Adrenal gland (tissue), 12 donors: ENCODE results near the gene TEX44. TPM values are rescaled to one million over a fixed set of nuclear protein-coding genes. Genes with fewer than 3 reads are reported as not detected.
"Not testable (repeated sequence)": the region's sequence is repeated elsewhere in the genome, so short reads cannot be mapped to it uniquely, and the experiment has no call there.

ENCODE experiments used
- DNase-seq, 7 donors: peaks; one replicate each; pipeline ENCODE4 v3.0.0-alpha.2; 2019 to 2020
- H3K27ac ChIP-seq, 5 donors: fragments of 200-600 bp; sonication (generic) in 4 of 5; 1 replicate in 3 of 5; 2 replicates in 2 of 5; pipeline versions ENCODE4 v1.5.1 to v1.8.0; 2016 to 2020; ENCODE audit warnings: mild to moderate bottlenecking in 1 of 5
- H3K27me3 ChIP-seq: fragments of 200-600 bp; 2 replicates; pipeline ENCODE4 v1.8.0; 2021
- H3K36me3 ChIP-seq, 2 donors: fragments of 200-600 bp; replicated peaks in 1 of 2; 1 replicate in 1 of 2; 2 replicates in 1 of 2; pipeline versions ENCODE4 v1.5.1 to v1.8.0; 2018 to 2022
- H3K4me1 ChIP-seq, 2 donors: fragments of 200-600 bp; replicated peaks in 1 of 2; 1 replicate in 1 of 2; 2 replicates in 1 of 2; pipeline versions ENCODE4 v1.5.1 to v1.8.0; 2018 to 2021
- H3K4me3 ChIP-seq, 4 donors: fragments of 200-600 bp; sonication (generic) in 3 of 4; one replicate each; pipeline ENCODE4 v1.5.1; 2016 to 2018
- H3K9me3 ChIP-seq, 3 donors: fragments of 200-600 bp; sonication (generic) in 1 of 3; replicated peaks in 1 of 3; 1 replicate in 2 of 3; 2 replicates in 1 of 3; pipeline versions ENCODE4 v1.5.1 to v1.8.0; 2016 to 2021
- CTCF ChIP-seq, 6 experiments: fragments of 450-650 bp in 4 of 6; fragments of 200-600 bp in 2 of 6; sonication (generic) in 1 of 6; IDR thresholded peaks; 1 replicate in 5 of 6; 2 replicates in 1 of 6; pipeline versions ENCODE4 v1.5.1 to v1.8.0; 2016 to 2021; ENCODE audit warnings: antibody characterized with exemption in 6 of 6, mild to moderate bottlenecking in 2 of 6, moderate library complexity in 1 of 6
- POLR2A ChIP-seq, 2 donors: fragments of 450-650 bp; IDR thresholded peaks; one replicate each; pipeline ENCODE4 v1.6.1; 2017; ENCODE audit warnings: antibody characterized with exemption in 2 of 2, mild to moderate bottlenecking in 2 of 2, moderate library complexity in 1 of 2
- WGBS, 4 donors: extraction: QIAGEN DNeasy Blood & Tissue Kit in 2 of 4; methylation state at CpG; one replicate each; pipeline versions ENCODE4 v1.1.5 to v1.1.7; 2013 to 2017; 5-methylcytosine and 5-hydroxymethylcytosine counted together
- intact Hi-C, 2 donors: fragments of 100-400 bp; cut with DNase I; formaldehyde crosslinking; loops; one replicate each; pipeline versions ENCODE4 v1.14.1 to v1.15.0; 2022 to 2023
- polyA plus RNA-seq, 3 donors: library from polyadenylated mRNA; stranded (reverse); fragments of 200-250 nt in 2 of 3; fragments of 350-450 nt in 1 of 3; fragmentation: Illumina TruSeq in 1 of 3; extraction: RNeasy Lipid Tissue Mini Kit (QIAGEN cat#74804) in 1 of 3; gene quantifications; one replicate each; pipeline ENCODE4 v1.2.3, GENCODE V29; 2013 to 2014
- total RNA-seq, 9 donors: library from RNA; depleted of rRNA in 4 of 9; stranded (reverse); fragments of >200 nt in 4 of 9; fragments of 120-200 nt in 1 of 9; fragmentation: NEBNext Ultra II Directional in 1 of 9; extraction: Animal tissue kit (Norgen Biotek cat#: 25700) in 1 of 9; gene quantifications; one replicate each; pipeline versions ENCODE4 v1.1.0 to v1.2.4, GENCODE V29; 2013 to 2023
- donor health status: healthy with polysubstance abuse.
- donor health status: Bipolar disorder and iron deficiency.
- donor health status: DM: yes; HTN: yes; CAD: no.
- donor health status: DM: no; HTN: no; CAD: no.
- donor health status: DM: no; HTN: no; CAD: no.
- donor health status: DM: yes; HTN: yes; CAD: no.

TEX44 gene
- total and polyA plus RNA-seq, 12 donors: not detected

DNA sequence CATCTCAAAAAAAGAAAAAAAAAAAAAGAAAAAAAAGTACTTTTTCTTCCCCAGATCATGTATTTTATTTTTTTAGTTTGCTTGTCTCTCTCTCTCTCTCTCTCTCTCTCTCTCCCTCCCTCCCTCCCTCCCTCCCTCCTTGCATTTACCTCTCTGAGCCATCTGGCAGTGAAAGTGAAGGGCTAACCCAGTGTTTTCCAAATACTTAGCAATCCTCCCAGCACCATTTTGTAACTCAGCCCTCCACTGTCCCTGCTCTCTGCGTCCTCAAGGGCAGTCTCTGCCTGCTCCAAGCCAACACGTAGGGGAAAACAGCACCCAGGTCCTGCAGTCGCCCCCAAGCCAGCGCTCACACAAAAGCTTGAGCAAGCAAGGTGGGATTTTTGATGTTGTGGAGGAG lies 19.6 kb upstream of the TEX44 start:
- no peaks in the 10 kb centered on the region for H3K4me1 ChIP-seq
- H3K36me3 ChIP-seq: no peaks in the 10 kb centered on the region
- no peak overlapping the region for H3K27ac ChIP-seq
- H3K9me3 ChIP-seq: no peaks in the 10 kb centered on the region
- intact Hi-C loops: no loop called here
- H3K4me3 ChIP-seq: no peak overlapping the region
- no peak for DNase-seq
- no peak for TF ChIP-seq POLR2A (IDR thresholded peaks at IDR 0.05)
- no peaks in the 10 kb centered on the region for H3K27me3 ChIP-seq
- 49 to 90% (median 60%) methylated on average over 4 of the region's 4 CpGs for whole genome bisulfite sequencing, 4 donors

GRCh38 chr2:231573698-231574421 lies 18.8 kb upstream of the TEX44 start:
- Histone ChIP-seq H3K27me3 (no peaks in the 10 kb centered on the region), H3K36me3 (no peaks in the 10 kb centered on the region), H3K9me3 (no peaks in the 10 kb centered on the region), H3K4me3 (no peak overlapping the region), H3K4me1 (no peaks in the 10 kb centered on the region), H3K27ac (no peak overlapping the region)
- TF ChIP-seq POLR2A (IDR thresholded peaks at IDR 0.05) (no peak), CTCF (IDR thresholded peaks at IDR 0.05) (no peak)
- no peak for DNase-seq
- intact Hi-C loops: no loop called here
- WGBS, 4 donors: 75 to 85% (median 81%) methylated on average over 9 to 15 of the region's 15 CpGs

DNA sequence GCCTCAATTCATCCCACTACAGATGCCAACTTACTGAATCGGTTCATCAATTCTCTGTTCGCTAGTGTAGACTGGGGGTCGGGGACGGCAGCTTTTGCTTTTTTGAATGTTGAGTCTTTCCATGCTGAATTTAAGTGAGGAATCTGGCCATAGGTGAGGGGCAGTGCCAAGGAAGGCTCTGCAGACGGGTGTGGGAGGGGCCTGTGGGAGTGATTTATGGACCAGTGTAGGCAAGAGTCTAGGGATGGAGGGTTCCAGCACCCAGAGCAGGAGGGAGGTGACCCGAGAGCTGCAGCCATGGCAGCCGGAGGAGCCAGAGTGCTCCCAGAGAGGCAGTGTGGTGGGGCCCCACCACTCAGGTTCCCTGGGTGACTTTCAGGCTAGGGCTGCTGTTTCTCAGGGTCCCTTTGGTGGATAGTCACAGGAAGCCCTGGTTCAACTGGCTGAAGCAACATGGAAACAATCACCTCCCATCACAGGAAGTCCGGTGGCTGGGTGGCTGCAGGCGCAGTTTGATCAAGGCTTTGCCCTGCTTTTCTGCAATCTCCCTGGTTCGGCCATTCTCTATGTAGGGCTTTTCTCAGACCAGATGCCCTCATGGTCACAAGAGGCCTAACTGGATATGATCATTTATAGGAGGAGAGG lies 16.9 kb upstream of the TEX44 start:
- Histone ChIP-seq H3K36me3 (no peaks in the 10 kb centered on the region), H3K27ac (no peak overlapping the region), H3K4me1 (no peaks in the 10 kb centered on the region), H3K4me3 (no peak overlapping the region), H3K27me3 (no peaks in the 10 kb centered on the region), H3K9me3 (no peaks in the 10 kb centered on the region)
- WGBS, 4 donors: 89 to 95% (median 91%) methylated on average over 8 to 10 of the region's 10 CpGs
- DNase-seq: no peak
- intact Hi-C loops: no loop called here
- no peak for TF ChIP-seq CTCF (IDR thresholded peaks at IDR 0.05)
- TF ChIP-seq POLR2A (IDR thresholded peaks at IDR 0.05): no peak

DNA sequence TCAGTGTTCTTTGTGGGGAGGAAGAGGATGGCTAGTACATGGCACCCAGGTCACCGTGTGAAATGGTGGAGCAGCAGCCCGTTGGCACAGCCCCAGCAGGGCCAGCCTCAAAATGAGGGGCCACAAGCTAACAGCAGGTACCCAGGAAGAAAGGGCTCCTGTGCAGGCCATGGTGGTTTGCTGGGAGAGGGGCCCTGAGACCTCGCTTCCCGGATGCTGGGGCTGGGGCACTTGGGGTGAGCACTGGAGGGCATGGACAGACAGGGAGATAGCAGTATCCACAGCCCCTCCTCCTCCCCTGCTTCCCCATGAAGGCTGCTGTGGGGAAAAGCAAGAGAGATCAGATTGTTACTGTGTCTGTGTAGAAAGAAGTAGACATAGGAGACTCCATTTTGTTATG lies 16.2 kb upstream of the TEX44 start:
- WGBS, 4 donors: 55 to 90% (median 83%) methylated on average over 2 to 4 of the region's 4 CpGs
- no peaks in the 10 kb centered on the region for H3K27me3 ChIP-seq
- no peak overlapping the region for H3K27ac ChIP-seq
- no peaks in the 10 kb centered on the region for H3K9me3 ChIP-seq
- intact Hi-C loops: no loop called here
- no peak for DNase-seq
- no peaks in the 10 kb centered on the region for H3K36me3 ChIP-seq
- TF ChIP-seq CTCF (IDR thresholded peaks at IDR 0.05) (no peak), POLR2A (IDR thresholded peaks at IDR 0.05) (no peak)
- H3K4me3 ChIP-seq: no peak overlapping the region
- no peaks in the 10 kb centered on the region for H3K4me1 ChIP-seq

GRCh38 chr2:231578655-231579054 lies 14.0 kb upstream of the TEX44 start:
- DNase-seq, intact Hi-C loops, H3K36me3 ChIP-seq, H3K27me3 ChIP-seq, H3K4me1 ChIP-seq, H3K4me3 ChIP-seq, H3K27ac ChIP-seq, H3K9me3 ChIP-seq: not testable (repeated sequence)
- 85 to 100% (median 97%) methylated on average over 2 of the region's 2 CpGs for WGBS, 4 donors
